ENCODE results near the gene NT5DC4. TPM values are rescaled to one million over a fixed set of nuclear protein-coding genes. Genes with fewer than 3 reads are reported as not detected.
A peak's percentile ranks its signal among the peaks of the same experiment; 100 is the strongest.

The NT5DC4 gene
- total RNA-seq, 2 experiments from 2014 or later = not detected

DNA sequence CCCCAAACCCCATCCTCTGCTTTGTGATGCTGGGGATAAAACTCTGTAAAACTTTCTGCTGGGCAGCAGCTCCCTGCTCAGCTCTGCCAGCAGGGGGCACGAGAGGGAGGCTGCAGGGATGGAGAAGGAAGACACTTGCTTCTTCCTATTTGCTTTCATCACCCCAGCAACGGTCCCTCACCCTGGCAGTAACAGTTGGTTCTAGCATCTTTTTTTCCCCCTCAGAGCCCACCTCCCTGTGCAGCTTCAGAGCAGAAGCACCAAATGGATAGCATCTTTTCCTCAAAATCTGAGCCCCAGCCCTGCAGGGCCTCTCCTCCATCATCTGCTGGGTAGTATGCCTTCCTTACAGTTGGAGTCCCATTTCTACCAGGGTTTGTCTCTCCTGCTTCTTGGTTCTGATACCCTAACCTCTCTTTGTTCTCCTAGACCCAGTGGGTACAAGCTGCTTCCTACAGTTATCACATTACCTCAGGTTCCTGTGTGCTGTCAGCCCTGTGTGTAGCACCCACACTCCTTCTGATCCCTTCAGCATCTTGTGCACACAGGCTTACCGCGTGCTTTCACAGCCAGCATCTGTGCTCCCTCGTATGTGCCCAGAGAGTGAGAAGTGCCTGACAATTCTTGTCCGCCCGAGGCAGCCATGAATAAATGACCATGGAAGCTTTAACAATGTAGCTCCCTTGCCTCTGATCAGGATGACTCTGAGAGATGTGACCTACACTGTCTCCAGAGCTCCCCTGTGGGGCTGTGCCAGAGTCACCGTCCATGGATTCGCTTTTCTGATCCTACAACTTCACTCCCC lies 29.1 kb downstream of the NT5DC4 start:
- no peaks in the 10 kb centered on the region for H3K27me3 Mint-ChIP-seq (ENCODE audit: low read depth)
- no peak overlapping the region for H3K27ac Mint-ChIP-seq
- H3K36me3 Mint-ChIP-seq (ENCODE audit: low read depth) = peaks cover 30% of the 10 kb centered on the region
- peak; percentile 90 for DNase-seq
- CTCF ChIA-PET = interaction anchor here (0.5 to 9.7 kb wide), 47 partner anchors 10 to 391 kb away, joined by 3 to 118 read pairs (median 4); no protein-coding TSS in a partner anchor
- intact Hi-C loops (cut with micrococcal nuclease) = loop anchor here (1.0 kb wide), 3 partner anchors 135 to 209 kb away; no protein-coding TSS in a partner anchor
- H3K4me3 Mint-ChIP-seq = no peak overlapping the region
- H3K9me3 Mint-ChIP-seq = no peaks in the 10 kb centered on the region
- H3K4me1 Mint-ChIP-seq (ENCODE audit: low read depth) = peaks cover 10% of the 10 kb centered on the region

DNA sequence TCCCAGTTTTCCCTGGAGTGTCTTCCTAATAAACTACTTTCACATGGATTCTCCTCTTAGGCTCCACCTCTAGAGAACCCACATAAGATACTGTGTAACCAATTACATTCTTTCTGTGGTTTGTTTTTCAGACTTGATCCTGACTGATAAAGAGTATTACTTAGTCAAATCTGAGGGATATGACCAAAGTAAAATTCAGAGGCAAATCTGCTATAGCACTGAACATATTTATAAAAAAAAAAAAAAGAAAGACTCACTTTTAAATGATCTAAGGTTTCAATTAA lies 29.7 kb downstream of the NT5DC4 start:
- Mint-ChIP-seq H3K27me3 (ENCODE audit: low read depth) (no peaks in the 10 kb centered on the region), H3K9me3 (no peaks in the 10 kb centered on the region), H3K27ac (no peak overlapping the region), H3K36me3 (ENCODE audit: low read depth) (peaks cover 34% of the 10 kb centered on the region), H3K4me3 (no peak overlapping the region), H3K4me1 (ENCODE audit: low read depth) (peaks cover 10% of the 10 kb centered on the region)
- intact Hi-C loops (cut with micrococcal nuclease) = no loop called here
- no peak for DNase-seq
- CTCF ChIA-PET = interaction anchor here (0.5 to 9.7 kb wide), 18 partner anchors 10 to 392 kb away, joined by 3 to 118 read pairs (median 4); no protein-coding TSS in a partner anchor

DNA sequence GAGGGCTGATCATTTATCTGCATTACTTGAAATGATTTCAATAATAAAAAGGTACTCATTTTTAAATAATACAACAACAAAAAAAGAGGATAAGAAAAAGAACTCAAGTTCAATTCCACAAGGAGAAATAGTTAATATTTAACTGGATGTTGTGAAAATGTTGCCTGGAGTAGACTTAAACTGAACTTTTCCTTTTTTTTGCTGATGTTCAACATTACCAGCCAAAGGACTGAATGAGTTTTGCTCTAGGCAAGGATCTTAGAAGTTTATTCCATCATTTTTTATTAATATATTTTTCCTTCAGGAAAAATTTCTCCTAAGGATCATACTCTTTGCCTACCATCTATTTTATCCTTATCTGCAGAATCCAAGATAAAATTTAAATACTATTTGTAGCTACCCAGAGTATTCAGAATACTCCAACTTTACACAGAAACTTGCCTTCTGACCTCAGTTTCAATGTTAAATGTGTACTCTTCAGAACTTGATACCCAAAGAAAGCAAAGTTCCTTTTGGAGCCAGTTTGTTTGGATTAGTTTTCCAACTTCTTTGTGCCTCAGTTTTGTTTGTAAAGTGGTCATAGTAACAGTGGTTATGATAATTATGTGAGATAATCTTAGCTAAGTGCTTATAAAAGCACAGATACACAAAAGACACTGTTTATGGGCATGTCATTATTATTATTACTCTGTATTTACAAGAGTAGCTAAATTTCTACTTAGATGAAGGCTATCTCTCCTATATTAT lies 30.8 kb downstream of the NT5DC4 start:
- no peaks in the 10 kb centered on the region for H3K9me3 Mint-ChIP-seq
- peaks cover 10% of the 10 kb centered on the region for H3K4me1 Mint-ChIP-seq (ENCODE audit: low read depth)
- intact Hi-C loops (cut with micrococcal nuclease) = no loop called here
- H3K4me3 Mint-ChIP-seq = no peak overlapping the region
- no peak overlapping the region for H3K27ac Mint-ChIP-seq
- CTCF ChIA-PET = interaction anchor here (0.8 to 9.7 kb wide), 4 partner anchors 17 to 193 kb away, joined by 3 to 118 read pairs (median 38); no protein-coding TSS in a partner anchor
- peaks cover 38% of the 10 kb centered on the region for H3K36me3 Mint-ChIP-seq (ENCODE audit: low read depth)
- DNase-seq = no peak
- H3K27me3 Mint-ChIP-seq (ENCODE audit: low read depth) = no peaks in the 10 kb centered on the region

DNA sequence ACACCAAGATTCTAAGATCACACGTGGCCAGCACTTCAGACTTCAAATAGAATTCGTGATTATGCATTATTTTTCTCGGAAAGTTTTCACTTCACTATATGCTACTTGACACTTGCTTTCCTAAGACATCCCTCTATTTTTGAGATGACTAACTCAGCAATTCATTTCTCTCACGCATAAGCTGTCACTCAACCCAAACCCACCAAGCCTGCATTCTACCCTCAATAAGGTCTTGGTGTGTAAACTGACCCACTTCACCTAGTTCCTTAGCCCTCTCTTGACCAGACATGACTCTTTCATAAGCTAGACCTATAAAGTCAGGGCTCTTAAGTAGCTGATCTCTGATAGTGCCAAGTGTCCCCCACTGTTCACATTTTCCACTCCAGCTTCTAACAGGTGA lies 31.8 kb downstream of the NT5DC4 start:
- H3K4me1 Mint-ChIP-seq (ENCODE audit: low read depth) = peaks cover 10% of the 10 kb centered on the region
- peaks cover 41% of the 10 kb centered on the region for H3K36me3 Mint-ChIP-seq (ENCODE audit: low read depth)
- H3K9me3 Mint-ChIP-seq = no peaks in the 10 kb centered on the region
- H3K27ac Mint-ChIP-seq = no peak overlapping the region
- intact Hi-C loops (cut with micrococcal nuclease) = no loop called here
- H3K4me3 Mint-ChIP-seq = no peak overlapping the region
- CTCF ChIA-PET = interaction anchor here (0.6 to 9.7 kb wide), 5 partner anchors 10 to 189 kb away, joined by 3 to 118 read pairs (median 4); no protein-coding TSS in a partner anchor
- H3K27me3 Mint-ChIP-seq (ENCODE audit: low read depth) = no peaks in the 10 kb centered on the region
- DNase-seq = no peak

DNA sequence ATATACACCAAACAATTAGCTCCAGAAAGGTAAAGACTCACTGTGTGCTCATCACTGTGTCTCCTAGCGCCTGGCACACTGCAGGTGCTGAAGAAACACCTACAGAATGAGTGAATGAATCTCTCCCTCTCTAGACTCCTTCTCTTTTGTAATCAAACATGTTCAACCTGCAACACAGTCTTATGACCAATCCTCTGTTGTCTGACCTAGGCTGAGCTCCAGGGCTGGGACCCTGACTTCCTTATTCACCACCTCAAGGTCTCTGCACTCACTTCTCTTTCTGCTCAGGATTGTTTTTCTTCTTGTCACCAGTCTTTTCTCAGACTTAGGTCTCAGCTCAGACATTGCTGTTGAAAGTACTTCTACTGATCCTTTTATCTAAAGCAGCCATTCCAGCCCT lies 33.7 kb downstream of the NT5DC4 start:
- peaks cover 48% of the 10 kb centered on the region for H3K36me3 Mint-ChIP-seq (ENCODE audit: low read depth)
- H3K27ac Mint-ChIP-seq = no peak overlapping the region

DNA sequence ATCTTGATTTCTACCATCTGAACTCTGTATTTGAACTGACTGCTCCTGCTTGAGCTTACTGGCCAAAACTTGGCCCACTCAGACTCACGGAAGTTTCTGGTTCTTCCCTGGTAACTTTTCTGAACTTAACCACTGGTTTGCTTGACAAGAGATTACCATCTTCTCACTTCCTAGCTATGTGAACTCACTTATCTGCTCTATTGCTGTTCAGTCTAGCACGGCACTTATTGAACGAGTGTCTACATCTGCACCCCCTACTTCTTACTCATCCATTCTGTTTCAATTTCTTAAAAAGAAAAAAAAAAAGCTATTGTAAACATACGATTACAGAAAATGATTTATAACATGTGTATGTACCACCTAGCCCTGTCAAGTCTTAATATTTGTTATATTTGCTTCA lies 34.6 kb downstream of the NT5DC4 start:
- CTCF ChIA-PET = interaction anchor here (0.6 to 9.7 kb wide), 4 partner anchors 47 to 186 kb away, joined by 3 to 118 read pairs (median 5); no protein-coding TSS in a partner anchor
- intact Hi-C loops (cut with micrococcal nuclease) = no loop called here
- H3K4me1 Mint-ChIP-seq (ENCODE audit: low read depth) = peaks cover under 1% of the 10 kb centered on the region
- no peak for DNase-seq
- peaks cover 45% of the 10 kb centered on the region for H3K36me3 Mint-ChIP-seq (ENCODE audit: low read depth)
- H3K27ac Mint-ChIP-seq = no peak overlapping the region
- no peaks in the 10 kb centered on the region for H3K27me3 Mint-ChIP-seq (ENCODE audit: low read depth)
- no peaks in the 10 kb centered on the region for H3K9me3 Mint-ChIP-seq
- H3K4me3 Mint-ChIP-seq = no peak overlapping the region

More for the DNA sequence above, 33.7 kb downstream of the NT5DC4 start:
- peaks cover 9% of the 10 kb centered on the region for H3K4me1 Mint-ChIP-seq (ENCODE audit: low read depth)
- H3K27me3 Mint-ChIP-seq (ENCODE audit: low read depth) = no peaks in the 10 kb centered on the region
- no peak overlapping the region for H3K4me3 Mint-ChIP-seq
- DNase-seq = no peak
- intact Hi-C loops (cut with micrococcal nuclease) = no loop called here
- CTCF ChIA-PET = interaction anchor here (9.7 kb wide), 1 partner anchor 132 kb away, joined by 118 read pairs; no protein-coding TSS in a partner anchor
- no peaks in the 10 kb centered on the region for H3K9me3 Mint-ChIP-seq

DNA sequence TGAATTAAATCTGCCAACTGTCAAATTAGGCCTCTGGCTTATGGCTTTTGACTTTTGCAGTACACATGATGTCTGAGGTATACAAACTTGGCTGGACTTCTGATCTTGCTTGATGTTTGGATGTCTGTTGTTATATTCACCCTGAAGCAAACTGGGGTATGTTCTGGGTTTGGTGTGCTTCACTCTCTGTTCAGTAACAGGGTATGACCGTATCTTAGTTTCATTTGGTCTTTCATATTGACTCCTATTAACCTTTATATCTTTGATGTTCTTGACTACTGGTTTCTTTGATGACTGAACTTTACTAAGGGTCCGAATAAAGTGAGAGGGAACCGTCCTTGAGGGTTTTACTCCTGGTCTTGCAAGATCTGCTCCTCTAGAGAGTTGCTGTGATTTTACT lies 35.4 kb downstream of the NT5DC4 start:
- Mint-ChIP-seq H3K27ac (no peak overlapping the region), H3K4me1 (ENCODE audit: low read depth) (no peaks in the 10 kb centered on the region), H3K36me3 (ENCODE audit: low read depth) (peaks cover 46% of the 10 kb centered on the region), H3K4me3 (no peak overlapping the region), H3K27me3 (ENCODE audit: low read depth) (no peaks in the 10 kb centered on the region), H3K9me3 (no peaks in the 10 kb centered on the region)
- intact Hi-C loops (cut with micrococcal nuclease) = no loop called here
- CTCF ChIA-PET = interaction anchor here (1.1 to 9.7 kb wide), 2 partner anchors 130 to 186 kb away, joined by 6 to 118 read pairs; no protein-coding TSS in a partner anchor
- DNase-seq = no peak

DNA sequence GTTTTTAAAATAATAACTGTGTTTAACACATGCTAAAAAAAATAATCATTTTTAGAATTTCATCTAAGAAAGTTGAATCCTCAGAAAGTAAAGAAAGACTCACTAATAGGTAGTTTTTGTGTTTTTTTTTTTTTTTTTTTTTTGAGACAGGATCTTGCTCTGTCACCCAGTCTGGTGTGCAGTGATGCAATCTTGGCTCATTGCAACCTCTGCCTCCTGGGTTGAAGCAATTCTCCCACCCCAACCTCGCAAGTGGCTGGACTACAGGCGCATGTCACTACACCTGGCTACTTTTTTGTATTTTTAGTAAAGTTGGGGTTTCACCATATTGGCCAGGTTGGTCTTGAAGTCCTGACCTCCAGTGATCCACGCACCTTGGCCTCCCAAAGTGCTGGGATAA lies 36.4 kb downstream of the NT5DC4 start:
- DNase-seq = peak; percentile 16
- no peaks in the 10 kb centered on the region for H3K4me1 Mint-ChIP-seq (ENCODE audit: low read depth)
- H3K4me3 Mint-ChIP-seq = no peak overlapping the region
- CTCF ChIA-PET = interaction anchor here (0.7 kb wide), 1 partner anchor 128 kb away, joined by 3 read pairs; no protein-coding TSS in a partner anchor
- no peak overlapping the region for H3K27ac Mint-ChIP-seq
- H3K9me3 Mint-ChIP-seq = no peaks in the 10 kb centered on the region
- H3K36me3 Mint-ChIP-seq (ENCODE audit: low read depth) = peaks cover 50% of the 10 kb centered on the region
- H3K27me3 Mint-ChIP-seq (ENCODE audit: low read depth) = no peaks in the 10 kb centered on the region
- intact Hi-C loops (cut with micrococcal nuclease) = no loop called here

DNA sequence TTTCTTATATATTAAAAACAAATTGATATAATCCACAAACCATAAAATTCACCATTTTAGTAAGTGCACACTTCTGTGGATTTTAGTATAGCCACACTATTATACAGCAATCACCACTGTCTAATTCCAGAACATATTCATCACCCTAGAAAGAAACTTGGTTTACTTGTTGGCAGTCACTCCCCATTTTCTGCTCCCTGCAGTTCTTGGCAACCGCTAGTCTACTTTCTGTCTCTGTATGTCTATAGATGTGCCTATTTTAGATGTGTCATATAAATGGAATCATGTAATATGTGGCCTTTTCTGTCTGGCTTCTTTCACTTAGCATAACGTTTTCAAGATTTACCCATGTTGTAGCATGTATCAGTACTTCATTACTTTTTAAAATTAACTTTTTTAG lies 37.9 kb downstream of the NT5DC4 start:
- intact Hi-C loops (cut with micrococcal nuclease) = no loop called here
- Mint-ChIP-seq H3K4me1 (ENCODE audit: low read depth) (peaks cover 5% of the 10 kb centered on the region), H3K27ac (no peak overlapping the region), H3K4me3 (no peak overlapping the region), H3K27me3 (ENCODE audit: low read depth) (no peaks in the 10 kb centered on the region), H3K36me3 (ENCODE audit: low read depth) (peaks cover 57% of the 10 kb centered on the region), H3K9me3 (no peaks in the 10 kb centered on the region)
- no peak for DNase-seq
- CTCF ChIA-PET = no interaction called here

DNA sequence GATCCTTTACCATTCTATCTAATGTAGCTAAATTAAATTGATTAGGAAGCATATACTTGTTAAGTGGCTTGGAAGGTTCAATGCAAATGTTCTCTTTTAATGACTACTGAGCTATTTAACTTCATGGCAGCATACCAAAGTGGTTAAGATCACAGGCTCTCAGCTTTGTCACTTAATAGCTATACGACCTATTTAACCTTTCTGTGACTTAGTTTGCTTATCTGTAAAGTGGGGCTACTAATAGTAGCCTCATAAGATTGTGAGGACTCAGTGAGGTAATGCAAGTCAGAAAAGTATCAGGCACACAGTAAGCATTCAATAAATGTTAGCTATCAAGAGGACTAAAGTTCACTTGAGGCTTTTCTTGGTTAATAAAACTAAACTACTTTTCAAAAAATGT lies 39.3 kb downstream of the NT5DC4 start:
- intact Hi-C loops (cut with micrococcal nuclease) = loop anchor here (5.0 kb wide), 2 partner anchors 52 to 412 kb away; partner anchors contain the start of gene PSD4
- Mint-ChIP-seq H3K9me3 (no peaks in the 10 kb centered on the region), H3K36me3 (ENCODE audit: low read depth) (peaks cover 52% of the 10 kb centered on the region), H3K27ac (no peak overlapping the region), H3K4me3 (no peak overlapping the region), H3K27me3 (ENCODE audit: low read depth) (no peaks in the 10 kb centered on the region), H3K4me1 (ENCODE audit: low read depth) (peaks cover 6% of the 10 kb centered on the region)
- CTCF ChIA-PET = interaction anchor here (0.7 to 1.4 kb wide), 2 partner anchors 125 to 815 kb away, joined by 4 to 6 read pairs; no protein-coding TSS in a partner anchor
- DNase-seq = no peak

DNA sequence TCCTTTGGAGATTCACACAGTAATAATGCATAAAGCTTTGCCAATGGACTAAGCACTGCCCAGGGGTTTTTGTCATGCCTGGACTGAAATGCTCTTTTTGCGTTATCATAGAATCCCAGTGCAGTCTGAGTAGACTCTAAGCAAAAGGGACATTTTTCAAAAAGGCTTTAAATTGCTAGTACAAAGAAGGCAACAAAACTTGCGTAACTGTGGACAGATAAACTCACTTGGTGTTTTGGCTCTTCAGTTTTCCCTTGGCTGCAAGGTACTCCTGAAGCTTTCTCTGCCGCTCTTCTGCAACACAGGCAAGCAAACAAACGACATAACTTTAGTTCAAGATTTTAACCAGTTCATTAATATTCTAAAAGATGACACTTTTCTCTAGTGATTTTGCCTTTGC lies 41.5 kb downstream of the NT5DC4 start:
- CTCF ChIA-PET = interaction anchor here (0.6 to 2.3 kb wide), 6 partner anchors 28 to 1934 kb away, joined by 3 to 12 read pairs (median 3); no protein-coding TSS in a partner anchor
- Mint-ChIP-seq H3K27me3 (ENCODE audit: low read depth) (no peaks in the 10 kb centered on the region), H3K4me3 (peak overlapping the region; percentile 98), H3K9me3 (no peaks in the 10 kb centered on the region), H3K27ac (no peak overlapping the region), H3K36me3 (ENCODE audit: low read depth) (peaks cover 38% of the 10 kb centered on the region), H3K4me1 (ENCODE audit: low read depth) (peaks cover 9% of the 10 kb centered on the region)
- DNase-seq = no peak
- intact Hi-C loops (cut with micrococcal nuclease) = loop anchor here (5.0 kb wide), 2 partner anchors 50 to 410 kb away; partner anchors contain the start of gene PSD4
